MM.1S (cell line): Measurements from ENCODE around the gene STK32B.

Source experiments
- CTCF ChIP-seq: fragments of 300-600 bp; sonication (generic); IDR thresholded peaks from 2 replicates; pipeline ENCODE4 v1.5.1; 2016; ENCODE audit warnings: antibody characterized with exemption, low read length, mixed read lengths
- EZH2phosphoT487 ChIP-seq: fragments of 300-600 bp; sonication (generic); IDR thresholded peaks from 2 replicates; pipeline ENCODE4 v1.6.1; 2018; ENCODE audit warnings: antibody characterized with exemption, low read length

- no peak for TF ChIP-seq CTCF
- no peak for TF ChIP-seq EZH2phosphoT487
Observed at GRCh38 chr4:5463936-5464650, 412.8 kb downstream of the STK32B start.
